HG03159 (cell line): ENCODE measurements around the gene SLC16A3.
"Not testable (repeated sequence)": the region's sequence is repeated elsewhere in the genome, so short reads cannot be mapped to it uniquely, and the experiment has no call there.

ENCODE experiments used
- ATAC-seq: cut with Tn5 transposase; IDR thresholded peaks from one replicate; pipeline ENCODE4 v1.9.1; 2021; ENCODE audit warnings: mild to moderate bottlenecking, moderate library complexity; ENCODE audit not compliant: unreplicated experiment

The SLC16A3 gene

DNA sequence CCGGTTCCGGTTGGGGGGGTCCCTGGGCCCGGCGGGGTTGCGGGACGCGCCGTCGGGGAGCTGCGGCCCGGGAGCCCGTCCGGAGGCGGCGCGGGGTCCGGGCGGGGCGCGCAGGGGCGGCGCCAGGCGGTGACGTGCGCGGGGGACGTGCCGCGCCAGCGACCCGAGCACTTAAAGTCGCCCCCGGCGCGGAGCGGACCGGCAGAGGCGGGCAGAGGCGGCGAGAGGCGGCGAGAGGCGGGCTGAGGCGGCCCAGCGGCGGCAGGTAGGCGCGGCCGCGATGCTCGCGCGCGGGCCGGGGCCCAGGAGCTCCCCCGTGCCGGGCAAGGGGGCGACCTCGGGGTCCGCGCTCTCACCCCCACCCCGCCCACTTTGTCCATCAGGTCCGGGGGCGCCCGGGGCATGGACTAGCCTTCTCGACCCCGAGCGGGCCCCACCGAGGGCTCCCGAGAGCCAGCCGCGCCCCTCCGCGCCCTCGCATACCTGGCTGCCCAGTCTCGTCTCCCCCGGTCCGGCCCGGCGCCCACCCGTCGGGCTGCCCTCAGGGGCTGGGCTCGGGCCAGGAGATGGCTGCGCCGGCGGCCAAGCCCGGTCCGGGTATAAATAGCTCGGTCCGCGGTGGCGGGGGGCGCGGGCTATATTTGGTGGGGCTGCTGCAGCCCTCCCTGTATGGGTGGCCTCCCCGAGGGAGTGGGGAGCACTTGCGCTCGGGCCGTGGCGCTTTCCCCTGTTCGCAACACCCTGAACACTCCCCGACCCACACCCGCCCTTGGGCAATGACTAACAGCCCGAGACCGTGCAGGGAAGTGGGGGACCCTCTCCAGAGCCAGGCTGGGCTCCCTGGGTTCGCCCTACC is at the start of gene SLC16A3:
Gene SLC16A3 (plus strand): TSS at position 201 of the 856 bp plus-strand sequence. CDS start 6,967 bp downstream, outside the sequence.
- ATAC-seq, result peak; percentile 39

GRCh38 chr17:82179412-82179811 is 49.4 kb upstream of the SLC16A3 start:
- ATAC-seq, result no peak

- no peak for ATAC-seq
Measured at GRCh38 chr17:82179946-82180475, 48.8 kb upstream of the SLC16A3 start.

- ATAC-seq, result no peak
Measured at GRCh38 chr17:82180776-82181528, 47.9 kb upstream of the SLC16A3 start.

GRCh38 chr17:82184761-82185160 is 44.1 kb upstream of the SLC16A3 start:
- no peak for ATAC-seq

DNA sequence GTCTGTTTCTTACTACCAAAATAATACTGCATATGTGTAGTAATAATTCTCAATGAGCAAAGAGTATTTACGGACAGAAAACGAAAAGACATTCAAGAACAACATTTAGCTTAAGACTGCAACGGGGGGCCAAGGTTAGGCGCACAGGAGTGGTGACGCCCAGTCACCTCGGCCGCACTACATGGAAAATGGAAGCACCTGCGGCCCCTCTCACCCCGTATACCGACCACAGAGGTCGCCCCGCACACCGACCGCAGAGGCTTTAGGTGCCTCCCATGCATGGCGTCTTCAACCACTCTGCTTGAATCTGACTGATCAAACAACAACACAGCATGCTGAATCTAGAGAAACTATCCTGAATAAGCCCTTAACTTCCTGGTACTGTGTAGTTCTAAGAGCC is 42.6 kb upstream of the SLC16A3 start:
- no peak for ATAC-seq

DNA sequence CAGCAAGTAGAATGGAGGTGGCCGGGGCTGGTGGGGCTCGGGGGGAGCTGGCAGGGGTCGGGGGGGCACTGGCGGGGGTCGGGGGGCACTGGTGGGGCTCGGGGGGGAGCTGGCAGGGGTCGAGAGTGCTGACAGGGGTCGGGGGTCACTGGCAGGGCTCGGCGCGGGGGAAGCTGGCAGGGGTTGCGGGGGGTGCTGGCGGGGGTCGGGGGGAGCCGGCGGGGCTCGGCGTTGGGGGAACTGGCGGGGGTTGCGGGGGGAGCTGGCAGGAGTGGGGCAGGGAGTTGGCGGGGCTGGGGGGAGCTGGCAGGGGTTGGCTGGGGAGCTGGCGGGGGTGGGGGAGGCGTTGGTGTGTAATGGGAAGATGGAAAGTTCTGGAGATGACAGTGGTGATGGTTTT is 41.3 kb upstream of the SLC16A3 start:
- ATAC-seq, result no peak

DNA sequence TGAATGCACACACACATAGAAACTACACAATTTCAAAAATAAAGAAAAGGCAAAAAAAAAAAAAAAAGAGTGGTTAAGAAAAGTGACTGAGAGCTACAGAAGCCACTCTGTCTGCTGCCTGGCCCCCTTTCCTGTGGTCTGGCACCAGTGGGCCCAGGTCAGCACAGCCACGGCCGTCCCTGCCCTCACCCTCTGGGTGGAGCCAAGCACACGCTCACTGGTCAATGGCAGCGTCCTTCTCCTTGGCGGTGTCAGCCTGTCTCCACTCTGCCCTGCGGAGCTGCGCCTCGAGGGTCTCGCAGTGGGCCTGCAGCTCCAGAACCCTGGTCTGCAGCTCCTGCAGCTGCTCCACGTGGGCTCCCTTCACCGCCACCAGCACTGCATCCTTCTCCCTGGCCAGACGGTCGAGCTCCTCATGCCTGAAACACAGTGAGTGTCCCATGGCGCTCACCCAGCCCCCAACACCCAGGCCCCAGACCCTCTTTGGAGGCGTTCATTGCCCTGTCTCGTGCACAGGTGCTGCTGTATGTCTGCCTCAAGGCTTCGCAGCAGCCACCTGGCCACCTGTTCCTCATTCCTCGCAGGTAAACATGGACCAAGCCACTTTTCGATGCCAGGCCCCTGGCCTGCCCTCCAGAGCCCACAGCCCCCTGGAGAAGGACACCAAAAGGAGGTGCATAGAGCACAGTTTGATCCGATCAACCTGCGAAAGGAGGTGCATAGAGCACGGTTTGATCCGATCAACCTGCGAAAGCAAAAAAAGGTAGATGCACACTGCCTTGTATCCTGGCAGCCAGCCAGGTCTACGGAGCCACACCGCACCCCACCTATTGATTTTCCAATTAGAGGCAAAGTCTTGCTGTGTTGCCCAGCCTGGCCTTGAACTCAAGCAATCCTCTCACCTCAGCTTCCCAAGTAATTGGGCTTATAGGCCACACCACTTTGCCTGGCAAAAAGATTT is 40.6 kb upstream of the SLC16A3 start:
- ATAC-seq, result no peak

GRCh38 chr17:82193050-82193449 is 35.8 kb upstream of the SLC16A3 start:
- ATAC-seq, result not testable (repeated sequence)

DNA sequence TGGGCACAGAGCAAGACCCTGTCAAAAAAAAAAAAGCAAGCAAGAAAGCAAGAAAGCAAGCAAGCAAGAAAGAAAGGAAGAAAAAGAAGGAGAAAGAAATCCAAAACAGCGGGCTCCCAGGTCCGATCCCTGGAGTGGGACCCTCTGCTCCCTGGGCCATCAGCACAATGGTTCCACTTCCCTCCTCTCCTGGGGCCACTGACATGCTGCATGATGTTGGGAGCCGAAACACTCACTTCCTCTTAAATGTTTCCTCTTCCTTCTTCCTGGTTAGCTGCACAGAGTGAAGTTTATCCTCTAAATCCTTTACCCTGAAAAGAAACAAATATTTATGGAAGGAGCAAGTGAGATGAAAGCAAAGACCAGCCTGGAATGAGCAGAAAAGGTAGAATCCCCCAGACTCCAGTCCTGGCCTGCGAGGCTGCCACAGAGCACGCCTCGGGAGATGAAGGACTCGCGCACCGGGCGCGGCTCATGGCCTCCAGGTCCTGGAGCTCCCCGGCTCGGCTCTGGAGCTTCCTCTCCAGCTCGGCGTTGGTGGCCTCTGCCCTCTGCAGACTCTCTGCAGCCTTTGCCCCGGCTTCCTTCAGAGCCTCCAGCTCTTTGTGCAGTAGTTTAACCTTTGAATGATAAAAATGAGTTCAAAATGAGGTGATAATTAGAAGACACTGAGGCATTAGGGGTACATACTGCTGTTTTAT is 35.2 kb upstream of the SLC16A3 start:
- no peak for ATAC-seq

DNA sequence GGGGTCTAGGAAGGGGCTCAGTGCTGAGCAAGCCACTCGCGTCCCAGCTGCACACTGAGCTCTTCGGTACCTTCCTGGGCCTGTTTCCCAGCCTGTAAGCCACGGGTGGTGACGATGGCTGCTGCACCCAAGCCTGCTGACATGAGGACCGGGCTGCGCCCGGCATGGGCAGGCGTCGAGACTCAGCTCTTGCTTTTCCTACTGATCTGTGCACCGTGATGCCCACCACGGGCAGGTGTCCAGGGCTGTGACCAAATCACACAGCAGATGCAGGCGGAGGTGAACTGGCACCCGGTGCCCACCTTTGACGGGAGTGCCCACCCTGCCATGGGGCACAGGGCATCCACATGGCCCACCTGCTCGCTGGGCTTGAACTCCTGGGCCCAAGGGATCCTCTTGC is 34.1 kb upstream of the SLC16A3 start:
- ATAC-seq, result no peak

DNA sequence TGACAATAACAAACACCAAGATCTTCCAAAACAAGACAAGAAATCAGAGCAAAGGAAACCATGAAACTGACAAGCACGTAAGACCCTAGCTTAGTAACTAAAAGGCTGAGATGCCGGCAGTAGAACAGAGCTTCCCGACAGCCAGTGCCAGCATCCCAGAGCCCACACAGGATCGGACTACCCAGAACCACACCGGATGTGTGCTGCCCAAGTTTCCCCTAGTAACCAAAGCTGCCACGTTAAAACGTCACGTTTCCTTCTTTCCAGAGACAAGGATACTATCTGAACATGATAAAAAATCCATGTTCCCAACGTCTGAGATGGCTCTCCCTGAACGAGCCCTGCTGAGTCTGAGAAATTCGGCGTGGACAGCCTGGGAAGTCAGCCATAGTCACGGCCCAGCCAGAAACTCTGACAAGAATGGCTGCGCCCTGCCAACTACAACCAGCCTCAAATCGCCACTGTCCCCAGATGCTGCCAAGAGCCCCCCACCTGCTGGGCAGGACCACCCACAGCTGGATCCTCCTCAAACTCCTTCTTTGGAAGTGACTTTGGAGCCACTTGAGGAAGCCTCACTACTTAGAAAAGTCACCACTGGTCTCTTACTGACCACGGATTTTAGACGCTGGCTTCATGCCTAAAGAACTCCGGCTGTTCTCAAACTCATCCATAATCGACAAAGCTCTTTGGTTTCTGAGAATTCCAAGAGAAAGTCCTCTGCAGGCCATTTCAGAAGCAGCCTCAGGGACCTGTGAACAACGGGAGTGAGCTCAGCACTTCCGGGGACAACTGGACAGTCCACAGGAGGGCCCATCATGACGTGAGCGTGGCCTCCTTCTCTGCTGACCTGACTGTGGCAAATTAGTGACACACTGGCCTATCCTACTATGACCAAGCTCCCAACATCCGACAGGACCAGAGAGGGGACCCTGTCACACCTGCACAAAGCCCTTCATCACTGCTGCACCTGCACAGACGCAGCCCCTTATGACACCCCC is 32.9 kb upstream of the SLC16A3 start:
- ATAC-seq, result no peak

- ATAC-seq, result no peak
Measured at GRCh38 chr17:82198092-82198491, 30.8 kb upstream of the SLC16A3 start.

GRCh38 chr17:82199496-82199895 is 29.3 kb upstream of the SLC16A3 start:
- no peak for ATAC-seq

DNA sequence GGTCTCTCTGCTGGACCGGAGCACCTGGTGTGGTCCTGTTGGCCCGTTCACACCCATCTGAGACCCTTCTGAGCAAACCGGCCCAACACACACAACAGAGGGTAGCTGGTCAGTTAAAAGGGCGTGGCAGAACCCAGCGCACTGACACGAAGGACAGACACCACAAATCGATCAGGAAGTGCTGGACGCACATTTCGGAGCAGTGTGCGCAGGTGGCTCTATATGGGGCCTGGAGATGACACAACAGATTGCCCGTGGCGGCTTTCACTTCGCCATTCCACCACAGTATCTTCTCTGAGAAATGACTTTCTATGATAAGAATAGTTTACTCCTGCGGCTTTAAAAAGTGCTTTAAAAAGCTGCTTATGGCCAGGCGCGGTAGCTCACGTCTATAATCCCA is 28.7 kb upstream of the SLC16A3 start:
- ATAC-seq, result no peak

DNA sequence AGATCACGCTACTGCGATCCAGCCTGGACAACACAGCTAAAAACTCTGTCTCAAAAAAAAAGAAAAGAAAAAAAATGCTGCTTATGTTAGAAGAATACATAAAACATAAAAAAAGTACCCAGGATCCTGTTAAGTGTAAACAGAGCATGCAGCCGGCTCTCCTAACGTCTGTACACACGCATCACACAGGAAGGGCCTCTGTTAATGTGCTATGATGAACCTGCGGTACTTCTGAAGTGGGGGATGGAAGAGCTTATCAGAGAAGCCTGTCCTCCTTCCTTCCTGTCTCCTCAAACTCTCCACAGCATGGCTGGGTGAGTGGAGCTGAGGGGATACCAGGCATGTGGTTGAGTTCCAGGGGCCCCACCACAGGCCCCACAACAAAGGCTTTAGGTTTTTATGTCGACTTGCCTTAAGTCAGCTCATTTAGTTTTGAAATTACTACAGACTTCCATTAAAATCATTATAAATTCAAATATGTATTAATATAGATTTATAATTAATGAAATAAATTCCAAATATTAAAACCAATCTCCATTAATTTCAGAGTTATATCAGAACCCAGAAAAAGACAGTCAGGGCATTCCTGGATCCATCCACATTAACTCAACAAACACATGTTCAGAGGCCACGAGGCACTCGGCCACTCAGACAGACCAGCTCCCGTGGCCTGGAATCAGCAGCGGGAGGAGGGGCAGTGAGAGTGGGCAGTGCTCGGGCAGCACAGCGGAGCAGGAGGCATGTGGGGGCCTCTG is 27.9 kb upstream of the SLC16A3 start:
- ATAC-seq, result no peak

- no peak for ATAC-seq
Measured at GRCh38 chr17:82201498-82201910, 27.3 kb upstream of the SLC16A3 start.

DNA sequence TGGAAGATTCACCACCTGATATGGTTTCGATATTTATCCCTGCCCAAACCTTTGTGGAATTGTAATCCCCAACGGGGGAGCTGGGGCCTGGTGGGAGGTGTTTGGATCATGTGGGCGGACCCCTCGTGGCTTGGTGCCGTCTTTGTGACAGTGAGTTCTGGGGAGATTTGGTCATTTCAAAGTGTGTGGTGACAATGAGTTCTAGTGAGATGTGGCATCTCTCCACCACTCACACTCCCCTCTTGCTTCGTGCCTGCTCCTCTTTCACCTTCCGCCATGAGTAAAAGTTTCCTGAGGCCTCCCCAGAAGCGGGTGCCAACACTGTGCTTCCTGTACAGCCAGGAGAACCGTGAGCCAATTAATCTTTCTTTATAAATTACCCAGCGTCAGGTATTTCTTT is 25.9 kb upstream of the SLC16A3 start:
- no peak for ATAC-seq
